Tibial nerve (tissue), 4 donors: ENCODE measurements around the gene ZNF777. TPM values are rescaled to one million over a fixed set of nuclear protein-coding genes. Genes with fewer than 3 reads are reported as not detected.

Source experiments
- DNase-seq, 2 donors: peaks; one replicate each; pipeline ENCODE4 v3.0.0-alpha.2; 2019; ENCODE audit warnings: low spot score in 2 of 2
- H3K27ac ChIP-seq, 4 donors: fragments of 200-600 bp; sonication (generic) in 3 of 4; one replicate each; pipeline ENCODE4 v1.5.1; 2017 to 2019; ENCODE audit warnings: mild to moderate bottlenecking in 1 of 4
- H3K27me3 ChIP-seq, 2 donors: fragments of 200-600 bp; sonication (generic) in 1 of 2; one replicate each; pipeline versions ENCODE4 v1.5.1 to v1.6.0; 2017 to 2019
- H3K36me3 ChIP-seq, 3 donors: fragments of 200-600 bp; sonication (generic); one replicate each; pipeline ENCODE4 v1.5.1; 2018 to 2019
- H3K4me1 ChIP-seq, 4 donors: fragments of 200-600 bp; sonication (generic) in 3 of 4; one replicate each; pipeline ENCODE4 v1.5.1; 2017 to 2019
- H3K4me3 ChIP-seq, 4 donors: fragments of 200-600 bp; sonication (generic) in 3 of 4; one replicate each; pipeline ENCODE4 v1.5.1; 2017 to 2019; ENCODE audit warnings: mild to moderate bottlenecking in 1 of 4, moderate library complexity in 1 of 4
- H3K9me3 ChIP-seq, 4 donors: fragments of 200-600 bp; sonication (generic) in 3 of 4; one replicate each; pipeline ENCODE4 v1.5.1; 2017 to 2019
- EP300 ChIP-seq, 2 donors: sonication (generic); formaldehyde crosslinking; IDR thresholded peaks; one replicate each; pipeline ENCODE4 v1.6.1; 2017; ENCODE audit warnings: antibody characterized with exemption in 2 of 2, mild to moderate bottlenecking in 1 of 2
- POLR2A ChIP-seq, 2 donors: fragments of 450-650 bp; IDR thresholded peaks; one replicate each; pipeline ENCODE4 v1.6.1; 2017; ENCODE audit warnings: antibody characterized with exemption in 2 of 2, mild to moderate bottlenecking in 2 of 2, moderate library complexity in 2 of 2
- WGBS, 2 donors: methylation state at CpG; one replicate each; pipeline ENCODE4 v1.1.5; 2018; 5-methylcytosine and 5-hydroxymethylcytosine counted together
- total RNA-seq, 4 donors: library from RNA; depleted of rRNA; stranded (reverse); fragments of >200 nt; gene quantifications; one replicate each; pipeline ENCODE4 v1.1.0, GENCODE V29; 2016
- TF ChIP-seq, protein P1 (sequence below), 5 experiments: fragments of 200-600 bp in 3 of 5; fragments of 450-650 bp in 2 of 5; sonication (generic) in 3 of 5; IDR thresholded peaks; one replicate each; pipeline ENCODE4 v1.5.1; 2016 to 2019; ENCODE audit warnings: antibody characterized with exemption in 5 of 5, mild to moderate bottlenecking in 3 of 5, moderate library complexity in 2 of 5

Gene ZNF777
- 10 to 100 TPM in 2 of 4 donors, 1 to 10 TPM in 2; 7.3 to 12.2 (median 9.6) TPM for total RNA-seq

DNA sequence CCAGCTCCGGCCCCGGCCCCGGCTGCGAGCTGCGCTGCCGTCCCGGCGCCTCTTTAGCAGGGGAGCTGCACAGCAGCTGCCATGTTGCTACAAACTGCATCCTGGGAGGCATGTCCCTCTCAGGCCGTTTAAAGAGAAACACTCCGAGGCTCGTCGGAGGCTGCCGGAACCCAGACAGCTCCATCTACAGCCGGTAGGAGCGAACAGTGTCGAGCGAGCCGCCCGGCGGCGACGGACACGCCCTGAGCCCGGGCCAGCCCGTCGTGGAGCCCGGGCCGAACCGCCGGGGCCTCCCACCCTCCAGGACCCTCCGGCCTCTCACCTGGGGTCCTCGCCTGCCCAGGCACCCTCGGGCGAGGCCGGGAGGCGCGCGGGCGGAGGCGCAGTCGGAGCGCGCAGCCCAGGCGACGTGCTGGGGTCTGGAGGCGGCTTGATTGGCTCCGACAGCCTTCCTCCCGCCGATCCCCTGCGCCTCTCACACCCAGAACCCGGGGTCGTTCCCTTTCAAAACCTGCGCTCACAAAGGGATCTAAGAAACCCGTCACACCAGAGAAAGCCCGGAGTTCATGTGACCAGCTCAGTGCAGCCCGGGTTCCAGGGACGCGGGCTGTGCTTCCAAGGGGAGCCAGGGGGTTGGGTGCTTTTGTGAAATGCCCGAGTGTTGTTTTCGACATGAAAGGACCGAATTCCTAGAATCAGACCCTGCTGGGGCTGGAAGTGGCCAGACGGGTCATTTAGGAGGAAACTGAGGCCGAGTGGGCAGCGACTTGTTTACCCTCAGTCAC, at the start of gene ZNF777:
Gene ZNF777 (minus strand): TSS at position 570 of the 785 bp plus-strand sequence. CDS start 5,040 bp downstream, outside the sequence.
- no peaks in the 10 kb centered on the region for H3K9me3 ChIP-seq
- peaks cover 0 to 8% (median 0%) of the 10 kb centered on the region in 3 donors for H3K36me3 ChIP-seq
- TF ChIP-seq, protein P1, sequence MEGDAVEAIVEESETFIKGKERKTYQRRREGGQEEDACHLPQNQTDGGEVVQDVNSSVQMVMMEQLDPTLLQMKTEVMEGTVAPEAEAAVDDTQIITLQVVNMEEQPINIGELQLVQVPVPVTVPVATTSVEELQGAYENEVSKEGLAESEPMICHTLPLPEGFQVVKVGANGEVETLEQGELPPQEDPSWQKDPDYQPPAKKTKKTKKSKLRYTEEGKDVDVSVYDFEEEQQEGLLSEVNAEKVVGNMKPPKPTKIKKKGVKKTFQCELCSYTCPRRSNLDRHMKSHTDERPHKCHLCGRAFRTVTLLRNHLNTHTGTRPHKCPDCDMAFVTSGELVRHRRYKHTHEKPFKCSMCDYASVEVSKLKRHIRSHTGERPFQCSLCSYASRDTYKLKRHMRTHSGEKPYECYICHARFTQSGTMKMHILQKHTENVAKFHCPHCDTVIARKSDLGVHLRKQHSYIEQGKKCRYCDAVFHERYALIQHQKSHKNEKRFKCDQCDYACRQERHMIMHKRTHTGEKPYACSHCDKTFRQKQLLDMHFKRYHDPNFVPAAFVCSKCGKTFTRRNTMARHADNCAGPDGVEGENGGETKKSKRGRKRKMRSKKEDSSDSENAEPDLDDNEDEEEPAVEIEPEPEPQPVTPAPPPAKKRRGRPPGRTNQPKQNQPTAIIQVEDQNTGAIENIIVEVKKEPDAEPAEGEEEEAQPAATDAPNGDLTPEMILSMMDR (IDR thresholded peaks at IDR 0.05), result peak; percentile 29 to 72 (median 46)
- TF ChIP-seq EP300 (IDR thresholded peaks at IDR 0.05), result peak in 1 of 2 donors; percentile 51
- TF ChIP-seq POLR2A (IDR thresholded peaks at IDR 0.05), result no peak
- H3K4me1 ChIP-seq, result peaks cover 0 to 36% (median 14%) of the 10 kb centered on the region in 4 donors
- peak within 1 kb of the TSS; percentile 63 to 92 (median 84) for H3K27ac ChIP-seq
- peak within 1 kb of the TSS; percentile 62 to 93 (median 74) for H3K4me3 ChIP-seq
- 1% methylated on average over 13 to 18 of the region's 64 CpGs for WGBS, 2 donors
- peak; percentile 66 to 71 for DNase-seq
- no peaks in the 10 kb centered on the region for H3K27me3 ChIP-seq

DNA sequence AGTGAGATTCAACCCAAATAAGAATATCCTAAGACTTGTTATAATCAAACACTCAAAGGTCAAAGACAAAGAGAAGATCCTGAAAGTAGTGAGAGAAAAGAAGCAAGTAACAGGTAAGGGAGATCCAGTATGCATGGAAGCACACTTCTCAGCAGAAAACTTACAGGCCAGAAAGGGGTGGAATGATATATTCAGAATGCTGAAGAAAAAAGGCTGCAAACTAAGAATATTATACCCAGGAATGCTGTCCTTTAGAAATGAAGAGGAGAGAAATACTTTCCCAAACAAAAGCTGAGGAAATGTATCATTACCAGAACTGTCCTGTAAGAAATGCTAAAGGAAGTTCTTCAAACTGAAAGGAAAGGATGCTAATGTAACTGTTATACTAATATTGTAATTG, 49.4 kb upstream of the ZNF777 start:
- TF ChIP-seq, protein P1 (IDR thresholded peaks at IDR 0.05), result no peak
- no peak for TF ChIP-seq EP300 (IDR thresholded peaks at IDR 0.05)
- no peak for TF ChIP-seq POLR2A (IDR thresholded peaks at IDR 0.05)
- Histone ChIP-seq H3K27me3 (no peaks in the 10 kb centered on the region), H3K9me3 (peaks cover 0 to 73% (median 3%) of the 10 kb centered on the region in 4 donors), H3K36me3 (no peaks in the 10 kb centered on the region), H3K4me1 (no peaks in the 10 kb centered on the region), H3K4me3 (no peak overlapping the region), H3K27ac (no peak overlapping the region)
- no peak for DNase-seq

DNA sequence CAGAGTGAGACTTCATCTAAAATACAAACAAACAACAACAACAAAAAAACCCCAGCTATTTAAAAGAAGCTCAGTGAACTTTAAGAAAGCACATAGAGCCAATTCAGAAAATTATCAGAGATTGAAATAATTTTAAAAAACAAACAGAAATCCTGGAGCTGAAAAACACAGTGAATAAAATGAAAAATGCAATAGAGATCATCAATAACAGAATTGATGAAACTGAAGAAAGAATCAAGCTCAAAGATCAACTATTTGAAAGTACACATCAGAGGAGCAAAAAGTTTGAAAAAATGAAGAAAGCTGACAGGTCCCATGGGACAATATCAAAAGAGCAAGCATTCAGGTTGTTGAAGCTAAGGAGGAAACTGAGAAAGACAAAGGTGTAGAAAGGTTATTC, 48.9 kb upstream of the ZNF777 start:
- DNase-seq, result no peak

DNA sequence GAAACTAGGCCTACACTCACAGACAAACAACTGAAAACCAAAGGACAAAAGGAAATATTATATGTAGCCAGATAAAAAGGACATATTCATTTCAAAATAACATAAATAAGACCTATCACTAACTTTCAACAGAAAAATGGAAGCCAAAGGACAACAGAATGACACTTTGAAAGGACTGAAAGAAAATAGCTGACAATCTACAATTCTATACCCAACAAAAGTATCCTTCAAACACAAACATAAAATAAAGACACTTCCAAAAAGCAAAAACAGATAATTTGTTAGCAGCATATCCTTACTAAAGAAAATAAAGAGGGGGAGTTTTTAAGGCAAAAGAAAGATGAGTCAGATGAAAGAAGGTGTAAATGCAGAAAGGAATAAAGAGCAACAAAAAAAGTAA, 44.7 kb upstream of the ZNF777 start:
- Histone ChIP-seq H3K36me3 (no peaks in the 10 kb centered on the region), H3K27ac (no peak overlapping the region), H3K27me3 (no peaks in the 10 kb centered on the region), H3K9me3 (peaks cover 0 to 35% (median 2%) of the 10 kb centered on the region in 4 donors), H3K4me3 (no peak overlapping the region), H3K4me1 (no peaks in the 10 kb centered on the region)
- DNase-seq, result no peak
- no peak for TF ChIP-seq POLR2A (IDR thresholded peaks at IDR 0.05)

More for the DNA sequence above, 48.9 kb upstream of the ZNF777 start:
- Histone ChIP-seq H3K27ac (no peak overlapping the region), H3K27me3 (no peaks in the 10 kb centered on the region), H3K4me3 (no peak overlapping the region), H3K9me3 (peaks cover 0 to 73% (median 3%) of the 10 kb centered on the region in 4 donors), H3K4me1 (no peaks in the 10 kb centered on the region), H3K36me3 (no peaks in the 10 kb centered on the region)
- no peak for TF ChIP-seq POLR2A (IDR thresholded peaks at IDR 0.05)
- TF ChIP-seq, protein P1 (IDR thresholded peaks at IDR 0.05), result no peak

DNA sequence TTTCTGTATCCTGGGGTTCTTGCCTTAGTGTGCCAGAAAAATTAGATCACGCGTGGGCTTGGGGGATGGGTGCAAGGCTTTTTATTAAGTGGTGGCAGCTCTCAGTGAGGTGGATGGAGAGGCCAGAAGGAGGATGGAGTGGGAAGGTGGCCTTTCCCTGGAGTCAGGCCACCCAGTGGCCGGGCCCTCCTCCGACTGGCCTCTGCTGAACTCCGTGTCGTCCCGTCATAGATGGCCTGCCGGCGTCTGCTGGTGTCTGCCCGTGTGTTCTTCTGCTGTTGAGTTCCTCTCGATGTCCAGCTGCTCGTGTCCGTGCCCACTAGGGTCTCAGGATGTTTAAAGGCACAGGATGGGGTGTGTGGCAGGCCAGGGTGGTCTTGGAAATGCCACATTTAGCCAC, 40.8 kb upstream of the ZNF777 start:
- no peak for DNase-seq

More for the DNA sequence above, 40.8 kb upstream of the ZNF777 start:
- 43 to 55% methylated on average over 13 of the region's 13 CpGs for WGBS, 2 donors
- Histone ChIP-seq H3K9me3 (peaks cover 0 to 9% (median 0%) of the 10 kb centered on the region in 4 donors), H3K27ac (no peak overlapping the region), H3K4me1 (no peaks in the 10 kb centered on the region), H3K36me3 (no peaks in the 10 kb centered on the region), H3K4me3 (no peak overlapping the region), H3K27me3 (no peaks in the 10 kb centered on the region)
- TF ChIP-seq, protein P1 (IDR thresholded peaks at IDR 0.05), result no peak
- no peak for TF ChIP-seq EP300 (IDR thresholded peaks at IDR 0.05)
- TF ChIP-seq POLR2A (IDR thresholded peaks at IDR 0.05), result no peak
